Uterus (tissue), 2 donors: ENCODE results near the gene NOL3.

Source experiments
- POLR2A ChIP-seq, 2 donors: fragments of 450-650 bp; IDR thresholded peaks; one replicate each; pipeline ENCODE4 v1.6.1; 2016; ENCODE audit warnings: antibody characterized with exemption in 2 of 2, mild to moderate bottlenecking in 1 of 2, moderate library complexity in 1 of 2
- TF ChIP-seq, protein P1 (sequence below), 4 experiments: fragments of 200-600 bp in 2 of 4; fragments of 450-650 bp in 2 of 4; sonication (generic) in 2 of 4; IDR thresholded peaks; one replicate each; pipeline ENCODE4 v1.5.1; 2016 to 2019; ENCODE audit warnings: antibody characterized with exemption in 4 of 4, mild to moderate bottlenecking in 2 of 4, moderate library complexity in 1 of 4

DNA sequence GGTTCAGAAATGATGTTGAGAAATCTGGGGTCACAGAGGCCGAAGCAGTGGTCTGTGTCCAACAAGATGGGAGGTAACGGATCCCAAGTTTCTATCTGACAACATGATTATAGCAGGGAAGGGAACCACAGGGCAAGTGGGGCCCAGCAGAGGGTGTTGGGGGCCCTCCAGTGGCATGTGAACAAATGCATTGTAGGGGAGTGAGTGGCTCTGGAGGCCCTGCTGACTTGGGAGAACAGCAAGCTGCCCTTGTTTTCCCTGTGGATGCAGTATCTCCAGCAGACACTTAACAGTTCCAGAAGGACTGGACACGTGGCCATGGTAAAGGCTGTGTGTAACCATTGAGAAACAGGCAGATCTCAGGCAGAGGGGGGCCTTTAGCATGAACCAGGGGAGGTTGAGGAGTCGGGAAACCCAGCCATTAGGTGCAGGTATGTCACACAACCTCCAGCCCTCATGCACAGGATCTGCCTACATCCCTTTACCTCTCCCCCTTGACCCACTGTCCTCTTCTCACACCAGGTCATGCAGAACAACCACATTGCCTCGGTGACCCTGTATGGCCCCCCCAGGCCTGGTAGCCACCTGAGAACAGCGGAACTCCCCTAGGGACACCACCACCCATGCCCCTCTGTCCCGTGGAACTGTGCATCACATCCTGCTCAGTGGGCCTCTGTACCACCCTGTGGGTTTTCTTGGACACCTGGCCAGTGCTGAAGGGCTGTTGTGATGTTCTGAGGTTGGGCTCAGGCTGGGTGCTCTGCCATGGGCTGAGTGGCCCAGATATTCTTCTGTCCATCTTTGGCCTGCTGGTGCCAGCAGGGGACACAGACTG is 23.6 kb upstream of the NOL3 start:
- TF ChIP-seq, protein P1, sequence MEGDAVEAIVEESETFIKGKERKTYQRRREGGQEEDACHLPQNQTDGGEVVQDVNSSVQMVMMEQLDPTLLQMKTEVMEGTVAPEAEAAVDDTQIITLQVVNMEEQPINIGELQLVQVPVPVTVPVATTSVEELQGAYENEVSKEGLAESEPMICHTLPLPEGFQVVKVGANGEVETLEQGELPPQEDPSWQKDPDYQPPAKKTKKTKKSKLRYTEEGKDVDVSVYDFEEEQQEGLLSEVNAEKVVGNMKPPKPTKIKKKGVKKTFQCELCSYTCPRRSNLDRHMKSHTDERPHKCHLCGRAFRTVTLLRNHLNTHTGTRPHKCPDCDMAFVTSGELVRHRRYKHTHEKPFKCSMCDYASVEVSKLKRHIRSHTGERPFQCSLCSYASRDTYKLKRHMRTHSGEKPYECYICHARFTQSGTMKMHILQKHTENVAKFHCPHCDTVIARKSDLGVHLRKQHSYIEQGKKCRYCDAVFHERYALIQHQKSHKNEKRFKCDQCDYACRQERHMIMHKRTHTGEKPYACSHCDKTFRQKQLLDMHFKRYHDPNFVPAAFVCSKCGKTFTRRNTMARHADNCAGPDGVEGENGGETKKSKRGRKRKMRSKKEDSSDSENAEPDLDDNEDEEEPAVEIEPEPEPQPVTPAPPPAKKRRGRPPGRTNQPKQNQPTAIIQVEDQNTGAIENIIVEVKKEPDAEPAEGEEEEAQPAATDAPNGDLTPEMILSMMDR (IDR thresholded peaks at IDR 0.05): no peak
- no peak for TF ChIP-seq POLR2A (IDR thresholded peaks at IDR 0.05)
